AG09309 (cell line): ENCODE results near the gene NUP155.
"Not testable (repeated sequence)": the region's sequence is repeated elsewhere in the genome, so short reads cannot be mapped to it uniquely, and the experiment has no call there.

Experiments used
- DNase-seq: peaks from one replicate; pipeline ENCODE4 v3.0.0-alpha.2; 2010; ENCODE audit warnings: low read depth
- H3K4me3 ChIP-seq: 2 replicates; pipeline ENCODE4 v1.5.1; 2011; ENCODE audit warnings: mild to moderate bottlenecking, low read depth, low read length, moderate library complexity; ENCODE audit not compliant: control insufficient read depth
- CTCF ChIP-seq: IDR thresholded peaks from 2 replicates; pipeline ENCODE4 v1.5.1; 2011; ENCODE audit warnings: mild to moderate bottlenecking, low read depth, low read length, inconsistent platforms; ENCODE audit not compliant: insufficient read depth, control insufficient read depth; ENCODE audit errors: missing control alignments

Gene NUP155

GRCh38 chr5:37275511-37275910 is 95.4 kb downstream of the NUP155 start:
- H3K4me3 ChIP-seq, result no peak overlapping the region
- no peak for DNase-seq
- TF ChIP-seq CTCF, result no peak

GRCh38 chr5:37272511-37272910 is 98.4 kb downstream of the NUP155 start:
- DNase-seq, result no peak
- no peak for TF ChIP-seq CTCF

GRCh38 chr5:37268100-37268499 is 102.8 kb downstream of the NUP155 start:
- not testable (repeated sequence) for DNase-seq, H3K4me3 ChIP-seq

More at GRCh38 chr5:37272511-37272910, 98.4 kb downstream of the NUP155 start:
- H3K4me3 ChIP-seq, result no peak overlapping the region

- no peak overlapping the region for H3K4me3 ChIP-seq
- no peak for DNase-seq
- TF ChIP-seq CTCF, result no peak
Measured at GRCh38 chr5:37255774-37256358, 115.0 kb downstream of the NUP155 start.

- no peak for TF ChIP-seq CTCF
- no peak for DNase-seq
Measured at GRCh38 chr5:37254581-37254980, 116.3 kb downstream of the NUP155 start.

GRCh38 chr5:37251665-37252064 is 119.2 kb downstream of the NUP155 start:
- DNase-seq, result no peak
- no peak overlapping the region for H3K4me3 ChIP-seq
- no peak for TF ChIP-seq CTCF

More at GRCh38 chr5:37254581-37254980, 116.3 kb downstream of the NUP155 start:
- no peak overlapping the region for H3K4me3 ChIP-seq

GRCh38 chr5:37249815-37250164 is 121.1 kb downstream of the NUP155 start:
- no peak for TF ChIP-seq CTCF
- peak overlapping the region; percentile 65 for H3K4me3 ChIP-seq
- DNase-seq, result no peak
